ENCODE measurements around the gene RYR1.
"Not testable (repeated sequence)": the region's sequence is repeated elsewhere in the genome, so short reads cannot be mapped to it uniquely, and the experiment has no call there.

GRCh38 chr19:38602856-38603255 lies 169.4 kb downstream of the RYR1 start:
- not testable (repeated sequence) for TF ChIP-seq CTCF (IDR thresholded peaks at IDR 0.05; ENCODE audit: low read depth, low read length); POLR2A (IDR thresholded peaks at IDR 0.05; ENCODE audit: extremely low read depth, insufficient read length); MAX (IDR thresholded peaks at IDR 0.05; ENCODE audit: low read depth, low read length); MYC (IDR thresholded peaks at IDR 0.05; ENCODE audit: low read depth, low read length)
